Stimulated activated CD4-positive, alpha-beta T cell treated with anti-CD3 and anti-CD28 coated beads, TNF-alpha, amount 100 ng/mL, for 1 hour (primary cell): Measurements from ENCODE around the gene COQ2.
"Not testable (repeated sequence)": the region's sequence is repeated elsewhere in the genome, so short reads cannot be mapped to it uniquely, and the experiment has no call there.

Experiments used
- DNase-seq, 3 donors: peaks; one replicate each; pipeline ENCODE4 v3.0.0-alpha.2; 2020; ENCODE audit warnings: low read depth in 3 of 3, low spot score in 1 of 3

Gene COQ2

GRCh38 chr4:83250687-83251446 is 33.7 kb downstream of the COQ2 start:
- no peak for DNase-seq

GRCh38 chr4:83248486-83248885 is 36.1 kb downstream of the COQ2 start:
- no peak for DNase-seq

GRCh38 chr4:83247415-83248357 is 36.9 kb downstream of the COQ2 start:
- DNase-seq: no peak

GRCh38 chr4:83241132-83241531 is 43.5 kb downstream of the COQ2 start:
- no peak for DNase-seq

GRCh38 chr4:83240379-83240875 is 44.2 kb downstream of the COQ2 start:
- DNase-seq: no peak

GRCh38 chr4:83238393-83239248 is 46.0 kb downstream of the COQ2 start:
- no peak for DNase-seq

GRCh38 chr4:83237591-83237990 is 47.0 kb downstream of the COQ2 start:
- DNase-seq: no peak

GRCh38 chr4:83235645-83236133 is 48.9 kb downstream of the COQ2 start:
- not testable (repeated sequence) for DNase-seq

DNA sequence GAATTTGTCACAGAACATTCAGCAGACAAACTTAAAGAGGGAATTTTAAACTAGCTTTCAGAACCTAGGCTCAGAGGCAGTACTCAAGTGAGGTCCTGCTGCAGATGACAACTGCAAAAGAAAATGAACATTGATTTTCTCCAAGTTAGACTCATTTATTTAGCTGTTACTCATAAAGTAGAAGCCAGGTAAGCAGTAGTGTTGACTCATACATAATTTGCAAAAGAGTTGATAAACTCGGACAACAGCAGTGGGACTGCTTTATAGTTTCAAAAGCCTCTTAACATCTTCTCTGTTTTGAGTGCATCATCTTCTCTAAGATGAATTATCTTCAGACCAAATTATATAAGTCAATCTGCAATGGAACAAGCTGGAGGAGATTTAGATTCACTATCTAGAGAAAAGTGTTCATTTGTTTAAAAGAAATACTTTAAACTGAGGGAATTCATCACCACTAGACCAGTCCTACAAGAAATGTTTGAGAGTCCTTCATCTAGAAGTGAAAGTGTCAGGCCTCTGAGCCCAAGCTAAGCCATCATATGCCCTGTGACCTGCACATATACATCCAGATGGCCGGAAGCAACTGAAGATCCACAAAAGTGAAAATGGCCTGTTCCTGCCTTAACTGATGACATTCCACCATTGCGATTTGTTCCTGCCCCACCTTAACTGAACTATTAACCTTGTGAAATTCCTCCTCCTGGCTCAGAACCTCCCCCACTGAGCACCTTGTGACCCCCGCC is 49.5 kb downstream of the COQ2 start:
- no peak for DNase-seq

DNA sequence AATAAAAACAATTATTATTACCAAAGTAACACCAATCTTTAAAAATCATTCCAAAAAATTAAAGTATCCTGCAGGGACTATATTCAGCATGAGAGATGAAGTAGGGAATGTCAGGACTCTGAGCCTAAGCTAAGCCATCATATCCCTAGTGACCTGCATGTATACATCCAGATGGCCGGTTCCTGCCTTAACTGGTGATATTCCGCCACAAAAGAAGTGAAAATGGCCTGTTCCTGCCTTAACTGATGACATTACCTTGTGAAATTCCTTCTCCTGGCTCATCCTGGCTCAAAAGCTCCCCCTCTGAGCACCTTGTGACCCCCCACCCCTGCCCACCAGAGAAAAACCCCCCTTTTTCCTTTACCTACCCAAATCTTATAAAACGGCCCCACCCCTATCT is 50.2 kb downstream of the COQ2 start:
- not testable (repeated sequence) for DNase-seq

DNA sequence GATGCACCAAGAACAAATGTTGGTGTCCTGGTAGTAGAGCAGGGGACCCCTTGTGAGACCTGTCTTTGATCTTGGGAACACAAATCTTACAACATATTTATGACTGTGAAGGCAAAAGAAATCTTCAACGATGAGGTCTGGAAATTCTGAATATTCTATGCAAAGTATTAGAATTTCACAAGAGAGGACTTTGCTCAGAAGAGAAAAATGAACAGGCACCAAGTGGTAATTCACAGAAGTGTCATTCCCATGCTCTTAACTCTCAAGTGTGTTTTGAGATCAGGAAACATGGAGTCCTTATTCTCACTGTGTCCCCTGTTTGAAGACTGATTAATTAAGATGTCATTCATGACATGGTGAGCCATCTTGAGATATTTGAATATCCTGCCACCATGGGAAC is 52.5 kb downstream of the COQ2 start:
- no peak for DNase-seq

DNA sequence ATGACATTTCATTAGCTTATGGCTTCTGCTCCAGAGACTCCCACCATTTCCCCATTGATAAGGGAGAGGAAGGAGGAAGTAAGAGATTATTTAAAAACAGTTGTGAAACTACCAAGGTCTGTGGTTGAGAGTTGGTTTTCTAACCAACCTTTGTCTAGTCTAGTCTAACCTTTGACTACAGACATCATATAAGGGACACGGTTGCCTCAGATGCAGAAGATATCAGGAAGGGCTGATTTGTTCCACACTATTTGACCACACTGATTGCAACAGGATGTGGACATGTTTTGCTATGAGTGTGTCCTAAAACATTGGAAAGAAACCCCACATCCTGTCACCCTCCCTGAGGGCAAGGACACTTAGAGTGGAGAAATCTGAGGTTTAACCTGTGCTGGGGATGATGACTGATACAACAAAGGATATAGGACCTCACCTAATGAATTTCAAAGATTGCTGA is 53.0 kb downstream of the COQ2 start:
- DNase-seq: no peak

DNA sequence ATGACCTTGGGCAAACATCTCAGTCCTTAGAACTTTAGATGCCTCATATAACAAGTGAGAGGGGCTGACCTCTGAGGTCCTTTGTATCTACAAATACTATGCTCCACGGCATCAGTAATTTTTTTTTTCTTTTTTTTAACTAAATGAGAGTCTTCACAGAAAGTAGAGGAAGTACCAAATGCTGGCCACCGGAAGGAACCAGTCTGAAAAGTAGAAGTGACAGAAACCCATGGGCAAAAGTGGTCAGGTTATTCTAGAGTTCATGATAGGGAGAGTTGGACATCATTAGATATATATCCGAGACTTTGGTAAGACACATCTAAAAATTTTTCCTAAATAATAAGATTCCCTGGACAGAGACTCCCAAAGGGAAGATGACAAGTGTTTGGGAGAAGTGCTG is 53.7 kb downstream of the COQ2 start:
- no peak for DNase-seq

DNA sequence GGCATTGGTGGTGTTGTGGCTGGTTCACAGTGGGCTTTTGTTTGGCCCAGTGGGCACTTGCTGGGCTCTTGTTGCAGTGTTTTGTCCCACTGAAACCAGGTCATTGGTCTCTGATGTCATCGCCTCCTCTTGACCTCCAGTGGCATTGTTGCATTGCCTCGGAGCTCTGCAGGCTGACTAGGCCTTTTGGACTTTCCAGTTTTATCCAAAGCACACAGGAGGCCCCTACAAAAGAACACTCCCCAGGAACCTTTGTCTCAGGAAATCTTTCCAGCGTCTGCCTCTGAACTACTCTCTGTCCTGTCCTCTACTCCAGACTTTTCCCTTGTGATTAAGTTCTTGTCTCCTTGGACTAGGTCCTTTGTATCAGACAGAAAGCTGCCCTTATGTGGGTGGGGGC is 54.8 kb downstream of the COQ2 start:
- no peak for DNase-seq

DNA sequence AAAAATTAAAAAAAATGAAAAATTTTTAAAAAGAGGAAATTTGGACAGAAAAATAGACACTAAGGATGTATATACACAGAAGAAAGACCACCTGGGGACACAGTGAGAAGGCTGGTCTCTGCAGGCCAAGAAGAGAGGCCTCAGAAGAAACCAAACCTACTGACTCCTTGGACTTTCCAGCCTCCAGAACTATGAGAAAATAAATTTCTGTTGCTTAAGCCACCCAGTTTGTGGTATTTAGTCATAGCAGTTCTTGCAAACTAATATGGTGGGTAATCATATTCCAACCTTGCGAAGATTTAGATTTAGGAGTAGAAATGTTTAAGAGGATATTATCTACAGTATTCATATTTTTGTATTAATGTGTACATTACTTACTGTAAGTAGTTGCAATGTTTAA is 56.4 kb downstream of the COQ2 start:
- DNase-seq: no peak

GRCh38 chr4:83224502-83225197 is 59.9 kb downstream of the COQ2 start:
- DNase-seq: no peak

GRCh38 chr4:83223781-83224180 is 60.8 kb downstream of the COQ2 start:
- no peak for DNase-seq

- DNase-seq: no peak
Observed at GRCh38 chr4:83221897-83222441, 62.6 kb downstream of the COQ2 start.
